Glutamatergic neuron (in vitro differentiated cells): ENCODE results near the gene SNRPA. TPM values are rescaled to one million over a fixed set of nuclear protein-coding genes. Genes with fewer than 3 reads are reported as not detected.

Source experiments
- DNase-seq: peaks from one replicate; pipeline ENCODE4 v3.0.0; 2022
- H3K27ac Mint-ChIP-seq: one replicate; pipeline ENCODE4 v1.8.0; 2020; ENCODE audit warnings: mild to moderate bottlenecking, mixed read lengths, inconsistent platforms; ENCODE audit not compliant: unreplicated experiment
- H3K27me3 Mint-ChIP-seq: one replicate; pipeline ENCODE4 v1.8.0; 2020; ENCODE audit warnings: mild to moderate bottlenecking, moderate library complexity, mixed read lengths, inconsistent platforms; ENCODE audit not compliant: unreplicated experiment
- H3K36me3 Mint-ChIP-seq: one replicate; pipeline ENCODE4 v1.8.0; 2020; ENCODE audit warnings: mild to moderate bottlenecking, mixed read lengths, inconsistent platforms; ENCODE audit not compliant: unreplicated experiment
- H3K4me1 Mint-ChIP-seq: one replicate; pipeline ENCODE4 v1.8.0; 2020; ENCODE audit warnings: mild to moderate bottlenecking, low read depth, mixed read lengths, inconsistent platforms; ENCODE audit not compliant: unreplicated experiment
- H3K4me3 Mint-ChIP-seq: one replicate; pipeline ENCODE4 v1.8.0; 2020; ENCODE audit warnings: mild to moderate bottlenecking, mixed read lengths, inconsistent platforms; ENCODE audit not compliant: unreplicated experiment
- H3K9me3 Mint-ChIP-seq: one replicate; pipeline ENCODE4 v1.8.0; 2020; ENCODE audit warnings: mild to moderate bottlenecking, moderate library complexity, mixed read lengths, inconsistent platforms; ENCODE audit not compliant: unreplicated experiment
- long read RNA-seq: library from polyadenylated mRNA; unstranded; transcript quantifications from one replicate; pipeline ENCODE4 v2.0.0, GENCODE V29; 2020; ENCODE audit not compliant: unreplicated experiment
- total RNA-seq: library from RNA; stranded (reverse); fragmentation: NEBNext Ultra II Directional; extraction: Animal tissue kit (Norgen Biotek cat#: 25700); gene quantifications from one replicate; pipeline ENCODE4 v1.2.1, GENCODE V29; 2021; ENCODE audit not compliant: unreplicated experiment
- TF ChIP-seq, protein P1 (sequence below): fragments of 200-600 bp; sonication (generic); IDR thresholded peaks from one replicate; pipeline ENCODE4 v1.5.0; 2021; ENCODE audit not compliant: partially characterized antibody, unreplicated experiment

Gene SNRPA
- 70.3 TPM for total RNA-seq
- long read RNA-seq, transcript SNRPA-201 (6 exons, 1,621 nt): major isoform, 19 of 21 reads
- long read RNA-seq, partial matches to known transcripts: 0 of 21 reads
- long read RNA-seq, other reads (novel, unspliced or antisense): 2 of 21 reads

DNA sequence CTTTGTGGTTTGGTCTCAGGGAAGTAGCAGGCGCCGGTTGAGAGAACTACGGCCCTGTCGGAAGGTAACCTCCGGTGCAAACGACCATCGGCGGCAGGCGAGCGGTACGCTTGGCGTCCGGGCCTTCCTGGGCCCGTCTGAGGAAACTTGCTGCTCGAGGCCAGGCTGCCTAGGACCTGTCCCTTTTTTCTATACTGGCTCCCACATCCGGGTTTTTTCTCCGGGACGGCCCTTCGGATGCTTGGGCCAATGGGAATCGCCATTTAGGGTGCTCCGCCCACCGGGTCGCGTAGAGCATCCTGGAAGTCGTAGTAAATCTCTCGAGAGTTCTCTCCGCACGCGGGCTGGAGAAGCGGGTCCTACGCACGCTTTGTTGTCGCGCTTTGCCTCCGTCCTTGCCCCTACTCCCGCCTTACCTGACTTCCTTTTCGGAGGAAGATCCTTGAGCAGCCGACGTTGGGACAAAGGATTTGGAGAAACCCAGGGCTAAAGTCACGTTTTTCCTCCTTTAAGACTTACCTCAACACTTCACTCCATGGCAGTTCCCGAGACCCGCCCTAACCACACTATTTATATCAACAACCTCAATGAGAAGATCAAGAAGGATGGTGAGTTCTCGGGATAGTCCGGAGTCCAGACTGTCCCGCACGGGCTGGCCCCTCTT is at the start of gene SNRPA:
Gene SNRPA, plus strand, starts transcription at position 330 of the 664 bp plus-strand sequence. Its CDS starts 206 bp downstream, at position 536.
- DNase-seq: peak; percentile 95
- Mint-ChIP-seq H3K27me3 (peaks cover 11% of the 10 kb centered on the region), H3K4me1 (peaks cover 17% of the 10 kb centered on the region), H3K4me3 (peak within 1 kb of the TSS; percentile 100), H3K36me3 (no peaks in the 10 kb centered on the region), H3K9me3 (peaks cover 8% of the 10 kb centered on the region), H3K27ac (peak within 1 kb of the TSS; percentile 98)
- TF ChIP-seq, protein P1, sequence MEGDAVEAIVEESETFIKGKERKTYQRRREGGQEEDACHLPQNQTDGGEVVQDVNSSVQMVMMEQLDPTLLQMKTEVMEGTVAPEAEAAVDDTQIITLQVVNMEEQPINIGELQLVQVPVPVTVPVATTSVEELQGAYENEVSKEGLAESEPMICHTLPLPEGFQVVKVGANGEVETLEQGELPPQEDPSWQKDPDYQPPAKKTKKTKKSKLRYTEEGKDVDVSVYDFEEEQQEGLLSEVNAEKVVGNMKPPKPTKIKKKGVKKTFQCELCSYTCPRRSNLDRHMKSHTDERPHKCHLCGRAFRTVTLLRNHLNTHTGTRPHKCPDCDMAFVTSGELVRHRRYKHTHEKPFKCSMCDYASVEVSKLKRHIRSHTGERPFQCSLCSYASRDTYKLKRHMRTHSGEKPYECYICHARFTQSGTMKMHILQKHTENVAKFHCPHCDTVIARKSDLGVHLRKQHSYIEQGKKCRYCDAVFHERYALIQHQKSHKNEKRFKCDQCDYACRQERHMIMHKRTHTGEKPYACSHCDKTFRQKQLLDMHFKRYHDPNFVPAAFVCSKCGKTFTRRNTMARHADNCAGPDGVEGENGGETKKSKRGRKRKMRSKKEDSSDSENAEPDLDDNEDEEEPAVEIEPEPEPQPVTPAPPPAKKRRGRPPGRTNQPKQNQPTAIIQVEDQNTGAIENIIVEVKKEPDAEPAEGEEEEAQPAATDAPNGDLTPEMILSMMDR: no peak

DNA sequence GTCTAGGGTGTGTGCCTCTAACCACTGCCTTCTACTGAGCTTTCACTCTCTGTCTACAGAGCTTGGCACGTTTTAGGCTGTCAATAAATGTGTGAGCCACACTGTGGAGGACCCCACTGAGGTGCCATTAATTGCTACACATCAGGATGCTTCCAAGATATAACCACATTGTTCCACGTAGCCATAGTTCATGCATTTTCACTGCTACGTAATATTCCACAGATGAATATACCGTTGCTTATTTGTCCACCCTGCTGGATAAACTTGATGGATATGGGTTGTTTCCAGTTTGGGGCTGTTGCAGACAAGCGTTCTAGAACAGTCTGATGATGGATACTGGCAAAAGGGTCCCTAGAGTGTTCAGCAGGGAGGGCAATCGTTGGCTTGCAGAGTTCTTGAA is 49.2 kb upstream of the SNRPA start:
- peaks cover 12% of the 10 kb centered on the region for H3K4me1 Mint-ChIP-seq
- peaks cover 3% of the 10 kb centered on the region for H3K9me3 Mint-ChIP-seq
- TF ChIP-seq, protein P1: no peak
- peaks cover 5% of the 10 kb centered on the region for H3K36me3 Mint-ChIP-seq
- no peak overlapping the region for H3K4me3 Mint-ChIP-seq
- DNase-seq: no peak
- H3K27me3 Mint-ChIP-seq: peaks cover 2% of the 10 kb centered on the region
- H3K27ac Mint-ChIP-seq: peak overlapping the region; percentile 82

DNA sequence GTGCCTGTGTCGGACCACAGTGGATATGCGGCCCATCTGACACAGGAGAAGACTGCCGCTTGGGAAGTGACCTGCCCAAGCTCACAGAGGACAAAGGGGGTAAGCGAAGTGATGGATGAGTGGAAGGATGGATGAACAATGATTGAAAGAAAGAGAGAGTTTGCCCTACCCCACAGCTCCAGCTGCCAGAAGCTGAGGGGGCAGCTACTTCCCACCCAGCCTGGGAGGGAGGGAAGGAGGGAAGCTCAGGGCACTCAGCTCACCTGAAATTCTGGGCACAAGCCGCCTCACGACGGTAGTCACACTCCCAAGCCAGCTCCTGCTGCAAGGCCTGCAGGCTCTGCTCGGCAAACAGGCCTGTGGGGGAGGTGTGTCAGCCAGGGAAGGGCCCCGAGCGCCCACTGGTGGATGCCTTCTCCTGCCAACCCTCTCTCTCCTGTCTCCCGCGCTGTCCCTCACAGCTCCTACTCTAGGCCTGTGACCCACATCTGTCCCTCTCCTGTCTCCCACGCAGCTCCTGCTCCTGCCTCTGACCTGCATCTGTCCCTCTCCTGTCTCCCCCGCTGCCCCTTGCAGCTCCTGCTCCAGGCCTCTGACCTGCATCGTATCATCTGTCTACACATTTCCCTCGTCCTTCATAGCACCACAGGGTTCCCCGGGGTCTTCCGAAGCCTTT is 48.5 kb upstream of the SNRPA start:
- peaks cover 3% of the 10 kb centered on the region for H3K9me3 Mint-ChIP-seq
- peak; percentile 87 for DNase-seq
- TF ChIP-seq, protein P1: peak; percentile 23
- peaks cover 11% of the 10 kb centered on the region for H3K4me1 Mint-ChIP-seq
- H3K27me3 Mint-ChIP-seq: peaks cover 2% of the 10 kb centered on the region
- H3K36me3 Mint-ChIP-seq: peaks cover 5% of the 10 kb centered on the region
- H3K4me3 Mint-ChIP-seq: peak overlapping the region; percentile 25
- peak overlapping the region; percentile 82 for H3K27ac Mint-ChIP-seq

DNA sequence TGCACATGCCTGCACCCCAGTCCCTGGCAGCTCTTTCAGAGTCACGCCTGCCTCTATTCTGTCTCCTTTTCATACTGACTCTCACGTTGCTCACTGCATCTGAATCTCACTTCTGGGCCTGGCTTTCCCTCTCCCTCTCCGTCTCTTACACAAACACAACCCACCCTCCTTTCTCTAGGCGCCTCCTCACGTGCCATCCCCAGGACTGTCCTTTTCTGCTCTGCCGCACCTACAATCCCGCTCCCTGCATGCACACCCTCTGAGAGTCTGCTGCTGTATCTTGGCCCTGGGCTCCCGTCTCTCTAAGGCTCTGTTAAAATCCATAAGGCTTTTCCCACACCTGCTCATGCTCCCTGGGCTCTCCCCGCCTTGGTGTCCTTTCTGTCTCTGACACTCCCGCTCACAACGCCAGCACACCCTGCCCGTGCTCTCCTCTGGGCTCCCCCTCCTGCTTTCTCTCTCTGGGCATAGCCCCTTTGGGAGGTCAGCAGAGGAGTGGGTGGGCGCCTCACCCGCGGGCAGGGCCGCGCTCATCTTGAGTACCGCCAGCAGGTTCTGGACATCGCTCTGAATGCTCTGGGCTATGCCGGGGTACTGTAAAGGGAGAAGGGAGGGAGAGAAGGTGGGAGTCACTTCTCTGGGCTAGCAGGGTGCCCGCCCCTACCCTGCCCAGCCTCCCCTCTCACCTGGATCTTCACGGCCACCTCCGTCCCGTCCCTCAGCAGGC is 47.8 kb upstream of the SNRPA start:
- DNase-seq: no peak
- TF ChIP-seq, protein P1: no peak
- peaks cover 5% of the 10 kb centered on the region for H3K36me3 Mint-ChIP-seq
- H3K9me3 Mint-ChIP-seq: peaks cover 3% of the 10 kb centered on the region
- peaks cover 2% of the 10 kb centered on the region for H3K27me3 Mint-ChIP-seq
- peaks cover 11% of the 10 kb centered on the region for H3K4me1 Mint-ChIP-seq
- H3K4me3 Mint-ChIP-seq: peak overlapping the region; percentile 49
- peak overlapping the region; percentile 73 for H3K27ac Mint-ChIP-seq
